Epithelial cell of prostate (primary cell): Measurements from ENCODE around the gene TJP1.
"Not testable (repeated sequence)": the region's sequence is repeated elsewhere in the genome, so short reads cannot be mapped to it uniquely, and the experiment has no call there.

Experiments used
- DNase-seq: peaks from one replicate; pipeline ENCODE4 v3.0.0-alpha.2; 2011; ENCODE audit warnings: low read depth, low spot score
- H3K27ac ChIP-seq: fragments of 450-650 bp; 2 replicates; pipeline ENCODE4 v1.5.1; 2017; ENCODE audit warnings: mild to moderate bottlenecking

TJP1 gene

DNA sequence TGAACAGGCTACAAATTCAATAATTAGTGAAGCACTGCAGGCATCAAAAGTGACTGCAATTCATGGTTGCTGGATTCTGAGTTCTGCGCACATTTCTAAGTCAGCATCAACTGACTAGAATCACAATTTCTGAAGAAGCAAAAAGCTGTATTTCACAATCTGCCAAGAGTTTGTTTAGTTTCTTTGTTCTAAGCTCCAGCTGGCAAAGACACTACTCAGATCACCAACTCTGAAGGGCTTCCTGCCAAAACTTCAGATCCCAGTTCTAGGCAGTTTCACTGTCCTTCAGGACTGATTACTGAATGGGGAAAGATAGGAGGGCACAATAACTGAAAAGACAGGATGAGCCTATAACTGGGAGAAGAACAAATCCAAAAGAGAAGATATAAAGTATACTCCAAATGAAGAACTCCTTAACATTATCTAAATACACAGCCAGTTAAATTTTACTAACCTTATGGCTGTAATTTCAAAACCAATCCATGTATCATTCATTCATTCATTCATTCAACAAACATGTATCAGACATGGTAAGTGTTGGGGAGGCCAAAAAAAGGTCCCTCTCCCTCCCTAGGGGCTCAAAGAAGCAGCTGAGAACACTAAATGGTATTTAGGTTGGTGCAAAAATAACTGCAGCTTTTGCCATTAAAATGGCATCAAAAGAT lies 17.1 kb downstream of the TJP1 start:
- DNase-seq: no peak
- H3K27ac ChIP-seq: peak overlapping the region; percentile 15

DNA sequence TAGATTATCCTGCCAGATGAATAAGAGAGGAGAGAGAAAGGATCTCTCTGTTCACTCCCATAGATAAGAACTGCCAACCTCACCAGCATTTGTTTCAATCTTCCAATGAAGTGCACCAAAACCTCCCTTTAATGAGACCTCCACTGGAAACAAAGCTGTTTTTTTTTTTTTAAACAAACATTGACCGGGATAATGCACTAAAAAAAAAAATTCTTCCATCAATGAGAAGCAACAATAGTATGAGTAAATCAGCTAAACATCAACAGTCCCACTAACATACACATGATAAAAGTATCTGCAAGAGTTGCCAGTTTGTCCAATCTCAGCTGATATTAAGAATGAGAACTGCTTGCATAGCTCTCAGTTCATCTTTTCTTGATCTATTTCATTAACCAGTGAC lies 19.9 kb downstream of the TJP1 start:
- DNase-seq: no peak
- no peak overlapping the region for H3K27ac ChIP-seq

DNA sequence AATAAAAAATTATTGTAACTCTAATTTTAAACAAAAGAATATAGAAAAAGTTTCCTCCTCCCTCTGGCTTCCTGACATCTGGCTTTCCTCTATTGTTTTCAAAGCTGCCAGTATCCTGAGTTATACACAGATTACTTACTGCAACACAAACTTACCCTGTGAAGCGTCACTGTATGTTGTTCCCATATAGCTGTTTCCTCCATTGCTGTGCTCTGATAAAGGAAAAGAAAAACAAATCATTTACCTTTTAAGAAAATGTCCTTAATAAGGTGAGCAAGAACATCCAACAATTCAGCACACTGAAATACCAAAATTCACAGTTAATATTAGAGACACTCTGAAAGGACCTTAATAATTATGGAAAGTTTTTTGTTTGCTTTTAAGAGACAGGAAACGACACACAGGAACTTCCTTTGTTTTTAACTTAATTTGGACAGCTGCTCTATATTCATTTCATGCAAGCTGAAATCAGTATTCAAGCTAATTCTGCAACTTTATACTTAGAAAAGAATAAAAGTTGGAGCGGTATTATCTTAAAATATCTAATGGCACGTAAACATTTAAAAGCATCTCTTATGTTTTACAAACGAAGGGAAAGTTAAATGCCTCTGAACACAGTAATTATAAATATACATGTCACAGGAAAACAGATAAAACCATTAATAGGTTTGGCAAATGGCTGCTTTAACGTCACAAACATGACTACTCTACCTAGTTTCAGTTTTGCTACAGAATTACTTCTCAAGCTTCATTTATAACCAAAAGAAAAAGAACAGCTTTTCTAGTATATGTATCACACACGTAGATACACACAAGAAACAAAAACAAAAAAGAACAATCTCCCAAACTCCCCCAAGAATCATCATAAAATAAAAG lies 21.5 kb downstream of the TJP1 start:
- no peak overlapping the region for H3K27ac ChIP-seq
- DNase-seq: no peak

DNA sequence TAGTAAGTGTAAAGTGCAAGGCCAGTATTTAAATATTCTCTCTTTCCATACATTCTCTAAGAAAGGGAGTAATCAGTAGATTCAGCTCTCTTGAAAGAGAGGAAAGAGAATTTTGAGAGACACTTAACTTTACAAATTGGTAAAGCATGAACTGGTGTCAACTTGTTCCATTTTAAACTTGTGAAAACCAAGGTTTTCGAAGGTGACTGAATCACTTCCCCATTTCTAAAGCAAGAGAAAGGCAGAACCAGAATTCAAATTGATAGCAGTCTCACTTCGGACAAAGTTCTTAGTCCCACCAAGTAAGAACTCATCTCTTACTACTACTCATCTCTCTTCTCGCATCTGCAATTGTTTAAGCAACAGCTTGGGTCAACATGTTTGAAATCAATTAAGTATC lies 22.4 kb downstream of the TJP1 start:
- H3K27ac ChIP-seq: no peak overlapping the region
- no peak for DNase-seq

DNA sequence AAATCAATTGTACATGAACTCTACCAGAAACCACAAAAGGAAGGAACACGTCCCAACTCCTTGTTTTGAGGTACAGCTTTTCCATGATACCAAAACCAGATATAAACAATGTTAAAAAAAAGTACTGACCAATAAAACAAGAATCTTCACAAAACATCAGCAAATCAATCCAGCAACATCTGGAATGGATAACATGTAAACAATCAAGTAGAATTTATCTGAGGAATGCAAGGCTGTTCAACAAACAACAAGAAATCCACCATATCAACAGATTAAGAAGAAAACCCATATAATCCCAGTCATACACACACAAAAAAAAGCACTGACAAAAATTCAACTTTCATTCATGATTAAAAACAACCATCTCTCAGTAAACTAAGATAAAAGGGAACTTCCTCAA lies 26.7 kb downstream of the TJP1 start:
- no peak overlapping the region for H3K27ac ChIP-seq
- no peak for DNase-seq

DNA sequence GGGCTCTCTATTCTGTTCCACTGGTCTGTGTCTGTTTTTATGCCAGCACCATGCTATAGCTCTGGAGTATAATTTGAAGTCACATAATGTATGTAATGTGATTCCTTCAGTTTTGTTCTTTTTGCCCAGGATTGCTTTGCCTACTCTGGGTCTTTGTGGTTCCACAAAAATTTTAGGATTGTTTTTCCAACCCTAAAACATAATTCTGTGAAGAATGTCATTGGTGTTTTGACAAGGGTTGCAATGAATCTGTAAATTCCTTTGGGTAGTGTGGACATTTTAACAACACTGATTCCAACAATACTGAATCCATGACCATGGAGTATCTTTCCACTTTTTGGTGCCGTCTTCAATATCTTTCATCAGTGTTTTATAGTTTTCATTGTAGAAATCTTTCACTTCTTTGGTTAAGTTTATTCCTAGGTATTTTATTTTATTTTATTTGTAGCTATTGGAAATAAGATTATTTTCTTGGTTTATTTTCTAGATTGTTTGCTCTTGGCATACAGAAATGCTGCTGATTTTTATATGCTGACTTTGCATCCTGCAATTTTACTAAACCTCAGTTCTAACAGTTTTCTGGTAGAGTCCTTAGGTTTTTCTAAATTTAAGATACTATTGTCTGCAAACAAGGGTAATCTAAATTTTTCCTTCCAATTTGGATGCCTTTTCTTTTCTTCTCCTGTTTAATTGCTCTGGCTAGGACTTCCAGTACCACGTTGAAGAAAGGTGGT lies 29.7 kb downstream of the TJP1 start:
- no peak overlapping the region for H3K27ac ChIP-seq
- no peak for DNase-seq

DNA sequence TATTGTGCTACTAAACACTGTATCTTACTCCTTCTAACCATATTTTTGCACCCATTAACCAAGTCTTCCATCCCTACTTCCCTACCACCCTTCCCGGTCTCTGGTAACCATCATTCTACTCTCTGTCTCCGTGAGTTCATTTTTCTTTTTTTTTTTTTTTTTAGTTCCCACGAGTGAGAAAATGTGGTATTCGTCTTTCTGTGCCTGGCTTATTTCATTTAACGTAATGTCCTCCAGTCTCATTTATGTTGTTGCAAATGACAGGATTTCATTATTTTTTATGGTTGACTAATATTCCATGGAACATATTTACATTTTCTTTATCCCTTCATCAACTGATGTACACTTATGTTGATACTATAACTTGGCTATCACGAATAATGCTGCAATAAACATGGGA lies 31.7 kb downstream of the TJP1 start:
- no peak overlapping the region for H3K27ac ChIP-seq
- no peak for DNase-seq

DNA sequence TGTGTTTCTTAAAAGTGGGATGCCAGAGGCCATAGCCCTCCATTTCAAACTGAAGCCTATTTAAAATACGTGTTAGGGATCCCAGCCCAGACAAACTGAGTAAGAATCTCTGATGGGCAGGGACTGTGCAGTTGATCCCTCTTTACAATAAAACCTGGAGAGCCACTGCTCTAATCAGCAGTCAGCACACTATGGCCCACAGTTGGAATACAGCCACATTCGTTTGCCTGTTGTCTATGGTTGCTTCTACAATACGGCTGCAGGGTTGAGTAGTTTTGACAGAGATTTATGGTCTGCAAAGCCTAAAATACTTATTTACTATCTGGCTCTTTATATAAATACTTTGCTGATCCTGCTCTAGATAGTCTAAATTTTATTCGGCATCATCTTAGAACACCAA lies 32.4 kb downstream of the TJP1 start:
- DNase-seq: no peak
- H3K27ac ChIP-seq: no peak overlapping the region

DNA sequence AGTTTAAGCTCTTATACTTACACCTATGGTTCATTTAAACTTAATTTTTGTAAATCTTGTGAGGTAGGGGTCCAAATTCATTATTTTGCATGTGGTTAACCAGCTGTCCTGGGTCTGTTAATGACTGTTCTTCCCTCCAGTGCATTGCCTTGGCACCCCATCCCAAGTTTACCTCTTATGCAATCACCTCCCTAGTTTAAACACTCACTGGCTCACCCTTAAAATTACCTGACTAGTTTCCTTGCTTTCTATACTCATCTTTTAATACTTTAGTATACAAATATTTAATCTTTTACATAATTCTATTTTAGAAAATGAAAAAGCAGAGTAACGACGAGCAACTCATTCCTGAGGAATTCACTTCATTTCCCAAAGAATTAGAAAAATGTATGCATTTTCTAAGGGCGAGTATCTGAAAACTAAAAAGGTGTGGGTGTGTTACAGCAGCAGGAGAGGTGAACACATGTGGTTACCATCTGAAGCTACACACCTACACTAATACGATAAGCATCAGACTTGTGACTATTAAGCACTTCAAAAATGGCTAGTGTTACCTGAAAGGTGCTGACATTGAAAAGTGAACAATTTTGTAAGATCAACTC lies 33.7 kb downstream of the TJP1 start:
- no peak overlapping the region for H3K27ac ChIP-seq
- no peak for DNase-seq

DNA sequence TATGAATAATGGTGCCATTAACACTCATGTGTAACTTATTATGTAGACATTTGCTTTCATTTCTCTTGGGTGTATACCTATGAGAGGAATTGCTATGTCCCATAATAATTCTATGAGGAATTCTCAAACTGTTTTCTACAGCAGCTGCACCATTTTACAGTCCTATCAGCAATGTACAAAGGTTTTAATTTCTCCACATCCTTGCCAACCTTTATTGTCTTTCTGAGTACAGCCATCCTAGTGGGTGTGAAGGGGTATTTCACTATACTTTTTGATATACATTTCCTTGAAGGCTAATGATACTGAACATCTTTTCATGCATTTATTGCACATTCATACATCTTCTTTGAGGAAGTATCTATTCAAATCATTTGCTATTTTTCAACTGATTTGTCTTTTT lies 34.5 kb downstream of the TJP1 start:
- no peak overlapping the region for H3K27ac ChIP-seq
- DNase-seq: no peak

DNA sequence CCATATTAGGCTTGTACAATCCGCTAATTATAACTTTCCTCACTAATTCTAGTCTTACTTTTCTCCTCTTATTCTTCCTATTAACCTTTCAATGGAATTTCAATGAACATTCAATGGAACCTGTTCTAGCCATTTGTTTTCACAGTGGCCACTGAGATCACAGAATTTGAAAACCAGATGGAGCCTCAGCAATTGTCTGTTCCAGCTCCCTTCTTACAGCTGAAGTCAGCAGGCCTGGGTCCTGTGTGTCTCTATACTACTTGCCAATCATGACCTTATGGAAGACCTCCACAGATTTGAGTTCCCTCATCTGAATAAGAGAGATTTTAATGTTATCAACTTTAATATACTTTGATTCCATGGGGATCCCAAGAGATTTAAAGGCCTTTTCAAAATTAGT lies 36.6 kb downstream of the TJP1 start:
- H3K27ac ChIP-seq: no peak overlapping the region
- no peak for DNase-seq

DNA sequence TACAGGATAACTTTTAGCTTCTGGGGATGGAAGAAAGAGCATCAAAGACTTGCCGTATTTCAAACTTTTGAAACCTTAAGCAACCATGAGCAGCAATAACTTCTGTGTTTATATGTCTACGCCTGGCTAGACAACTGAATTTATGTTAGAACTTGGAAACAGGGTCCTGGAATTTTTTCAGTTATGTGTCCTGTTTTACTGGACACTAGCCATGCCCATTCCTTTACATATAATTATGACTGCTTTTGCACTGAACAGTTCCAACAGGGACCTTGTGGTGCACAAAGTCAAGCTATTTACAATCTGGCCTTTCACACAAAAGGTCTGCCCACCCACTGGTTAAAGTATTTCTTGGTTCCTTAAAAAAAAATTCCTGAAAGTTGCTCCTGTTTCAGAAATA lies 37.1 kb downstream of the TJP1 start:
- no peak overlapping the region for H3K27ac ChIP-seq
- DNase-seq: no peak

DNA sequence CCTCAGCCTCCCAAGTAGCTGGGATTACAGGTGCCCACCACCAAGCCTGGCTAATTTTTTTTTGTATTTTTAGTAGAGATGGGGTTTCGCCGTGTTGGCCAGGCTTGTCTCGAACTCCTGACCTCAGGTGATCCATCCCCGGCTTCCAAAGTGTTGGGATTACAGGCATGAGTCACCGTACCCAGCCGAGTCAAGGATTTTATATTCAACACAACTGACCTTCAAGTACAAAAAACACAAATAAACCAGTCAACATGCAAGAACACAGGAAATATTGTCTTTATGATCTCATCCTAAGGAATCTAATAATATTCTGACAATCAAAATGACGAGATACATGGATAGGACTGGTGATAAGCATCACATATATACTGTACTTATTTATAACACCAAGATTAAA lies 37.9 kb downstream of the TJP1 start:
- H3K27ac ChIP-seq: no peak overlapping the region
- no peak for DNase-seq

DNA sequence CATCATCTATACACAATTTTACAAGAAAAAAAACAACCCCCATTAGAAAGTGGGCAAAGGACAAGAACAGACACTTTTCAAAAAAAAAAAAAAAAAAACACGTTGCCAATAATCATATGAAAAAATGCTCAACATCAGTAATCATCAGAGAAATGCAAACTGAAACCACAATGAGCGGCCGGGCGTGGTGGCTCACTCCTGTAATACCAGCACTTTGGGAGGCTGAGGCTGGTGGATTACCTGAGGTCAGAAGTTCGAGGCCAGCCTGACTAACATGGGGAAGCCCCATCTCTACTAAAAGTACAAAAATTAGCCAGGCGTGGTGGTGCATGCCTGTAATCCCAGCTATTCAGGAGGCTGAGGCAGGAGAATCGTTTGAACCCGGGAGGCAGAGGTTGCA lies 39.5 kb downstream of the TJP1 start:
- not testable (repeated sequence) for H3K27ac ChIP-seq, DNase-seq

DNA sequence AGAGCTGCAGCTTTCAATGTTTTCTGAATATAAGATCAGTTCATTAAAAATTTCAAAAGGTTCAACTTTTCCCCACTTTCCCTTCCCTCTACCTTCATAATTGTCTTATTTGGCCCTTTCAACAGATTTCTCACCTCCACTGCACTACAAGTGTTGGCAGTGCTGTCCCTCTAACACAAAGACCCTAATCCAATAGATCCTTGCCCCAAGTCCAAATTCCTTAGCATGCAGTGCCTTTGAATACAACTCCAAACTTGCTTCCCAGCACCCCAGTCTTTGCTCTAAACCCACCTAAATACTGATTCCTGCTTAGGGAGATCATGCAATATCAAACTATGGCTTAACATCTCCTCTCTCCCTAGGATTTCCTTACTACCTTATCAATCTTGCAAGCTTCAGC lies 43.9 kb downstream of the TJP1 start:
- H3K27ac ChIP-seq: no peak overlapping the region
- DNase-seq: no peak

DNA sequence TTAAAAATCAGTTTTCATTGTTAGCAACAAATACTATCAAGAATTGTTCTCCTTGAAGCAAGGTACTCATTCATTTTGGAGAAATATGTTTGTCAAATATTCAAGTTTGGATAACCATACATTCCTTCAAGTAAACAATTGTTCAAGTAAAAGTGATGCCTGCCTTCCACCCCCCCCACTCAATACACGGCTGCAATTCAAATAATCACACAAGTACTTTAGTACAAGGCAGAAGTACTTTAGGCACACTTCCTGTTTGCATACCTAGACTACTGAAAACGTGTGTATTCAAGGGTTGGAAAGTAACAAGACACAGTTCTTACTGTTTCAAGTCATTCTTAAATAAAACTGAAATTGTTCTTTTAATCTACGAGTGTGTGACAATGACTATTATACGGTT lies 45.4 kb downstream of the TJP1 start:
- H3K27ac ChIP-seq: peak overlapping the region; percentile 61
- DNase-seq: no peak

DNA sequence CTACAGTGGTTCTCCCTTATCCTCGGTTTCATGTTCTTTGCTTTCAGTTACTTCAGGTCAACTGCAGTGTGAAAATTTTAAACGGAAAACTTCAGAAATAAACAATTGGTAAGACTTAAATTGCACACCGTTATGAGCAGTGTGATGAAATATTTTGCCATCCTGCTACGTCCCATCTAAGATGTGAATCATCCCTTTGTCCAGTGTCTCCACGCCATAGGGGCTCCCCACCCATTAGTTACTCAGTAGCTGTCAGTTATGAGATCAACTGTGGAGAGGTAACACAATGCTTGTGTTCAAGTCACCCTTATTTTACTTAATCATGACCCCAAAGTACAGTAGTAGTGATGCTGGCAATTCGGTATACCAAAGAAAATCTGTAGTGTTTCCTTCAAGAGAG lies 47.4 kb downstream of the TJP1 start:
- H3K27ac ChIP-seq: peak overlapping the region; percentile 61
- DNase-seq: peak; percentile 31

DNA sequence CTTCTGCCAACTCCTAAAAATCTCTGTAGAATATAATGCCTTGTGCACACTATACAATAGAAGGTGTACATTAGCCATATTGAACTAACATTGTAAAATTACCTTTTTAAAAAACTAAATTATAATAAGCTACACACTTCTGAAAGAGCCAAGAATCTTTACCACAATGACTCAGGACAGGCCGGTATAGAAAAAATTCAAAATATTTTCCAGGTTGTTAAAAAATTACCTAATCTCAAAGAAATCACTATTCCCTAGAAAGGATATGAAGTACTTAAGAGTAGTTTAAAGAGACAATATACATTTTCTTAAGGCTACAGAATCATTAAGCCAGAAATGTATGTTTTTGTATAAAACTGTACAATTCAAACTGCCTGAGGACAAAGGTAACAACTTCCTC lies 48.5 kb downstream of the TJP1 start:
- peak overlapping the region; percentile 61 for H3K27ac ChIP-seq
- no peak for DNase-seq

DNA sequence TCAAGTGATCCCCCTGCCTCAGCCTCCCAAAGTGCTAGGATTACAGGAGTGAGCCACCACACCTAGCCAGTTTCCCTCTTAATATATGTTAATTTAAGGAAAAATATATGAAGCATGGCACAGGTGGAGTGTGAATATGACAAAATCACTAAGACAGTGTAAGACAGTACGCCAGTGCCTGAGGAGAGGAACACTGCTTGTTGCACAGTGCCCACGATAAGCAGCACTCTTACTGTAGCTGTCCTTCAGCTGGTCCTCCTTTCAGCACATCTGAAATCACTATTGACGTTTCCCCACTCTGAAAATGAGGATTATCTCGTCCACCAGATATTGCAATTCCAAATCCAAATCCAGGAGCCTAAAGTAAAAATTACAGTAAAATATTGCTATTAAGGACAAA lies 49.3 kb downstream of the TJP1 start:
- DNase-seq: no peak
- peak overlapping the region; percentile 61 for H3K27ac ChIP-seq

DNA sequence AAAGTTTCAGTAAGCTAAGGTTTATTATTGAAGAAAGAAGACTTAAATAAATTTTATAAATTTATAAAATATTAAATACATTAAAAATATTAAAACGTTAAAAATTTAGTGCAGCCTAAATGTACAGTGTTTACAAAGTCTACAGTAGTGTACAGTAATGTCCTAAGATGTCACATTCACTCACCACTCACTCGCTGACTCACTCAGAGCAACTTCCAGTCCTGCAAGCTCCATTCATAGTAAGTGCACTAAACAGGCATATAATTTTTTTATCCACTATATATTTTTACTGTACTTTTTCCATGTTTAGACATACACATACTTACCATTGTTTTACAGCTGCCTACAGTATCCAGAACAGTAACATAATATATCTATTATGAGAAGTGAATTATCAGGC lies 51.5 kb downstream of the TJP1 start:
- H3K27ac ChIP-seq: no peak overlapping the region
- DNase-seq: no peak
